Hepatocyte (in vitro differentiated cells): ENCODE data around the gene SLC25A12.

Experiments used
- CTCF ChIP-seq: fragments of 200-600 bp; sonication (generic); IDR thresholded peaks from 2 replicates; pipeline ENCODE4 v1.5.1; 2016; ENCODE audit warnings: antibody characterized with exemption, mild to moderate bottlenecking; ENCODE audit not compliant: poor library complexity
- EZH2 ChIP-seq: fragments of 200-600 bp; sonication (generic); IDR thresholded peaks from 2 replicates; pipeline ENCODE4 v1.6.1; 2016; ENCODE audit warnings: antibody characterized with exemption, mild to moderate bottlenecking, borderline replicate concordance

- TF ChIP-seq EZH2 (no peak), CTCF (no peak)
These were observed 45.2 kb upstream of the SLC25A12 start for GRCh38 chr2:171939058-171939742.
